Measurements from ENCODE around the gene PATE1.
"Not testable (repeated sequence)": the region's sequence is repeated elsewhere in the genome, so short reads cannot be mapped to it uniquely, and the experiment has no call there.

Gene PATE1

GRCh38 chr11:125745979-125746378 is at the start of gene PATE1:
Gene PATE1, plus strand, starts transcription at chr11:125746279. Its CDS starts 26 bp downstream, at chr11:125746305.
- DNase-seq = no peak

DNA sequence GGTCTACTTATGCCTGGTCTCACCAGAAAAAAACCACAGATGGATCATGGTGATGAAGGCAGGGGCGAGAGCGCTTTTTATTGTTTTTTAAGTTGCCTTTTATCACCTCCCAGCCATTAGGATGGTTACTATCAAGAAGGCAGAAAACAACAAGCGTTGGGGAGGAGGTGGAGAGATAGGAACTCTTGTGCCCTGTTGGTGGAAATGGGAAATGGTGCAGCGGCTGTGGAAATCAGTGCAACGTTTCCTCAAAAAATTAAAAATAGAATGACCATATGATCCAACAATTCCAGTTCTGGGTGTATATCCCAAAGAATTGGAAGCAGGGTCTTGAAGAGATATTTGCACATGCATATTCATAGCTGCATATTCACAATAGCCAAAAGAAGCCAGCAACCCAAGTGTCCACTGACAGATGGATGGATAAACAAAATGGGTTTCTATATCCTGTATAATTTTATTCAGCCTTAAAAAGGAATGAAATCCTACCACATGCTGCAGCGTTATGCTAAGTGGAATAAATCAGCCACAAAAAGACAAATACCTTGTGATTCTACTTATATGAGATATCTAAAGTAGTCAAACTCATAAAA is 45.0 kb upstream of the PATE1 start:
- no peak for DNase-seq

DNA sequence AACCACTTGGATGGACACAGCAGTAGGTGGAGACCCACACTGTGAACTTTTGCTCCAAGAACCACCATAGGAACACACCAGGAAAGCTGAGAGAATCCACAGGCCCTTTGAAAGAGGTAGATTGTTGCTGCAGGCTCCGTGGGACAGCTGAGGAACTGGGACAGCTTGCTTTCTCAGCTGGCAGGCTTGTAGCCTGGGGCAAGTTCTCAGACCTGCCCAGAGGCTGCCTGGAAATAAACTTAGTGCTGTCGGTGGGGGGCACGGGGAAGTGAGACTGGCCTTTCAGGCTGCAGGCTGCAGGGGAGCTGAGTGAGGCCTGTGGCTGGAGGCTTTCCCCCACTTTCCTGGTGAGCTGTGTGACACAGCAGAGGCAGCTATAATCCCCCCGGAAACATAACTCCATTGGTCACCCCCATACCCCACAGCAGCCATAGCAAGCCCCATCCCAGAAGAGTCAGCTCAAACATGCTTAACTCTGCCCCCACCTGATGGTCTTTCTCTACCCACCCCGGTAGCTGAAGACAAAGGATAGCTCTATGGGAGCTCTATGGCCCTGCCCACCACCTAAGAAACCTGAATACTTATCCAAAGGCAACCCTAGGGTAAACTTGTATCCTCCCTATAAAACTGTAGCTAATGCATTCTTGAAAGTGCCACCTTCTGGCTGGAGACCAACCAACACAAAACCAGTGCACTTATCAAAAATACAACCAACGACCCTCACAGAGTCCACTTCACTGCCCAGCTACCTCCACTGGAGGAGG is 44.0 kb upstream of the PATE1 start:
- no peak for DNase-seq

DNA sequence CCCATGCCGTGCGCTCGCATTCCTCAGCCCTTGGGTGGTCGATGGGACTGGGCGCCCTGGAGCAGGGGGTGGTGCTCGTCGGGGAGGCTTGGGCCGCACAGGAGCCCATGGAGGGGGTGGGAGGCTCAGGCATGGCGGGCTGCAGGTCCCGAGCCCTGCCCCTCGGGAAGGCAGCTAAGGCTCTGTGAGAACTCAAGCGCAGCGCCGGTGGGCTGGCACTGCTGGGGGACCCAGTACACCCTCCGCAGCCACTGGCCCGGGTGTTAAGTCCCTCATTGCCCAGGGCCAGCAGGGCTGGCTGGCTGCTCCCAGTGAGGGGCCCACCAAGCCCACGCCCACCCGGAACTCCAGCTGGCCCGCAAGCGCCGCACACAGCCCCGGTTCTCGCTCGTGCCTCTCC is 41.4 kb upstream of the PATE1 start:
- not testable (repeated sequence) for DNase-seq

GRCh38 chr11:125720781-125721180 is 25.3 kb upstream of the PATE1 start:
- no peak for DNase-seq

DNA sequence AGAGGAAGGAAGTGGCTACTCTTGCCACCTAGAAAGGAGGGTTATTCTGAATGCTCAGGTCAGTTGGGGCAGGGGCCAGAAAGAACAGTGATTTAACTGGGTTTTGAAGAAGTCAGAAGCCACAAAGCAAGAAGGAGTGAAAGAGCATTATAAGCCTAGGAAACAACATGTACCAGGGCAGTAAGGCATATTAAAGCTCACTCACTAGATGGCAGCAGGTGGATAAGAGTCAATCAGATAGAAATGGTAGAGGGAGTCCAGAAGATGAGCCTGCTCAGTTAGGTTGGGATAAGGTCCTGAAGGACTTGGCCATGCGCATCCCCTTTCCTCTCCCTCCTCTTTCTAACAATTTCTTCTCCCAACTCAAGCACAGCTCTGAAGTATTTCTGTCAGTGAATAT is 22.0 kb upstream of the PATE1 start:
- no peak for DNase-seq

DNA sequence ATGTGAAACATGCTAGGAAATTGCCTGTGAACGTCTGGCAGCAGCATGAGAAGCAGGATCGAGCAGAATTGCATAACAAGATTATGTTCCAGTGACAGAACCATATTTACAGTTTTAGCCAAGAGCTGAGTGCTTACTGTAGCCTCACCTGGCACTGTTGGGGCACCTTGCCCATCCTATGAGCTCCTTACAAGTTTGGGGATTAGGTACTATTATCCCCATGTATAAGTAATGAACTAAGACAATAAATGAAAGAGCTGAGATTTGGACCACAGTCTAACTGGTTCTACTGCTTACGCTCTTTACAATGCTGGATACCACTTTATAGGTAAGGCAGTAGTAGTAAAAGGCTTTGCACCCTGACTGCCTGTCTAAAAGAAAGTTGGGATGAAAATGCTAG is 17.1 kb upstream of the PATE1 start:
- DNase-seq = no peak

- no peak for DNase-seq
These were observed 5.5 kb upstream of the PATE1 start for GRCh38 chr11:125740617-125741016.

GRCh38 chr11:125743681-125744080 is 2.4 kb upstream of the PATE1 start:
- no peak for DNase-seq

DNA sequence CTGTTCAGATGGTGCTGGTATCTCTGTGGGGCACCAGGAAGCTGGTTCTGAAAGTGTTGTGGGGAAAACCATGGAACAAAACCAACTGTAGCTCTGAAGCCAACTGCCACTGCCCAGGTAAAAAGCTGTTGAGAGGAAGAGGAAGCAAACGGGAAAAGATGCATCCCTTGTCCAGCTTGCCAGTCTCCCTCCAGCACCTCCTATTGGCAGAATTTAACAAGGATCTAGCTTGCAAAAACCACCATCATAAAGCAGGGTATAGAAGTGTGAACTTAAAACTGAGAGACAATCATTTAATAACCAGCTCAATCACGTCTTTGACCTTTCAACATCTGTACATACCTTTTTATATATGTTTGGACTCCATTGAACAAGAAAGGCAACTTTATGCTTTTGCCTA is 4.5 kb downstream of the PATE1 start:
- no peak for DNase-seq

DNA sequence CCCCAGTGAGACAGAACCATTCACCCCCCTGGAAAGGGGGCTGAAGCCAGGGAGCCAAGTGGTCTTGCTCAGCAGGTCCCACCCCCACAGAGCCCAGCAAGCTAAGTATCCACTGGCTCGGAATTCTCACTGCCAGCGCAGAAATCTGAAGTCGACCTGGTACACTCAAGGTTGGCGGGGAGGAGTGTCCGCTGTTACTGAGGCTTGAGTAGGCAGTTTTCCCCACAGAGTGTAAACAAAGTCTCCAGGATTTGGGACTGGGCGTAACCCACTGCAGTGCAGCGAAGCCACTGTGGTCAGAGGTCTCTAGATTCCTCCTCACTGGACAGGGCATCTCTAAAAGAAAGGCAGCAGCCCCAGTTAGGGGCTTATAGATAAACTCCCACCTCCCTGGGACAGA is 10.0 kb downstream of the PATE1 start:
- no peak for DNase-seq

GRCh38 chr11:125762445-125762844 is 16.4 kb downstream of the PATE1 start:
- no peak for DNase-seq

- DNase-seq = no peak
These were observed 17.4 kb downstream of the PATE1 start for GRCh38 chr11:125763483-125763882.

GRCh38 chr11:125766251-125766650 is 20.2 kb downstream of the PATE1 start:
- no peak for DNase-seq

- no peak for DNase-seq
These were observed 22.4 kb downstream of the PATE1 start for GRCh38 chr11:125768336-125769046.

- DNase-seq = no peak
These were observed 24.5 kb downstream of the PATE1 start for GRCh38 chr11:125770583-125770982.

- DNase-seq = no peak
These were observed 26.9 kb downstream of the PATE1 start for GRCh38 chr11:125772834-125773505.

GRCh38 chr11:125773516-125773915 is 27.4 kb downstream of the PATE1 start:
- no peak for DNase-seq

DNA sequence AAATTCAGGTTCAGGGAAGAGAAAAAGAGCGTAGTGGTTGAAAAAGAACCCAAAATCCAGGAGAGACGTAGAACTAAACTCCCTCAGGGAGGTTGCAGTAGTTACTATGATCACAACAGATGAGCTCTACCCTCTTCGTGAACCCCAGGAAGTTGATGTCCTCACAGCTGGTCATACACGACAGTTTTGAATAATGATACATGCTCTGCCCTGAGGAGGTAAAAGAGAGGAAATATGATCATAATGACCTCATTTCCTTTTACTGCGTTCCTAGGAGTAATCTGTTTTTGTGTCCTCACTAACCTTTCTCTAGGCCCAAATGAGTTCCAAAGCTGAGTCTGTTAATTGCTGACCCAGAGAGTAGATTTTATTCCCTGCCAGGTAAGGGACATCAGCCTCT is 31.2 kb downstream of the PATE1 start:
- no peak for DNase-seq

DNA sequence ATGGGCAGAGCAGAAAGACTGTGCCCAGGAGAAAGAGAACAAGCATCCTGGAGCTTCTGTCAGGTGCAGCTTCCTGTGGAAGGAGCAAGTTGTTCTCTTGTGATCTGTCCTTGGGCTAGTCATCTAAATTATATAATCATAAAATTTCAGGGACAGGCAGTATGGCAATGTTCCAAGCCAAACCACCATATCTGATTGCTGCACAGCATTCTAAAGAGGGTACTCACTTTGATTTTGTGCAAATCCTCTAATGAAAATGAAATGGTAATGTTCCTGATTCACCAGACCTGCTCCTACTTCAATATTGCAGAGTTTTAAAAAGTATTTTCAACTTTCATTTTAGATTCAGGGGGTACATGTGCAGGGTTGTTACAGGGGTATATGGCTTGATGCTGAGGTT is 32.6 kb downstream of the PATE1 start, which contains the start of gene PATE2:
Gene PATE2 (minus strand): TSS at position 101 of the 400 bp plus-strand sequence. CDS start 55 bp downstream, at position 46.
- DNase-seq = no peak

DNA sequence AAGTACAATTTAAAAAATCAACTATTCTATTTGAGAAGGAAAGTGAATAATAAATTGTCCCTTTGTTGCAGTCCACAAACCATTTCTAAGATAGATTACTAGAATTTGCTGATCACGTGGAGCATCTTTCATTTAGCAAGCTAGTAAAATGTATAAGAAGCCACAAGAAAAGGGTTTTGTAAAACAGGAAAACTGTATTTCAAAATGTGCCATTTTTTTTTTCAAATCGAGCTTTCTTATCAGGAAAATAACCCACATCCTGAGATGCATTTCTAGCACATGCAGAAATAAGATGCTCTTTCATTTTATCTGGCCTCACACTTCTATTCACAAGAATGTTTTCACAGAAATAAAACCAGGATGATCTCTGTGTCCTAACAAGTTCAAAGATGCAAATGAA is 38.6 kb downstream of the PATE1 start:
- no peak for DNase-seq

DNA sequence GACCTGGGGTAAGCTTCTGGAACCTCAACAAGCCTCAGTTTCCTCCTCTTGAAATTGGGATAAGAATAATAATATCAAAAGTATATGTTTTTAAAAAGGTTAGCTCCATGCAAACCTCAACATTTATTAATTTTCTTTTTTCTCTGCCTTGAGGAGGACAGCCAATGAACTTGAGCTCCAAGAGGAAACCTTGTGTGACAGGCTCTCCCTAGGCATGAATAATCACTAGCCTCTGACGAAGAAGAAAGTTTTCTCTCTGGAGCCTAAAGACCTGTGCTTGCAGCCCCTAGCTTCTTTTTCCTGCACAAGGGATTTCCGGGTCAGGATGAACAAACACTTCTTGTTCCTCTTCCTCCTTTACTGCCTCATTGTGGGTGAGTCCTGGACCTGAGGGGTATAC is 41.7 kb downstream of the PATE1 start, which contains the start of gene PATE3:
Gene PATE3 (plus strand): TSS at position 301 of the 400 bp plus-strand sequence. CDS start 25 bp downstream, at position 326.
- DNase-seq = no peak

GRCh38 chr11:125790825-125791224 is 44.7 kb downstream of the PATE1 start:
- DNase-seq = no peak
